Right lobe of liver (tissue), 4 donors: ENCODE results near the gene NUBP2.

Experiments used
- POLR2A ChIP-seq: fragments of 450-650 bp; IDR thresholded peaks from one replicate; pipeline ENCODE4 v1.6.1; 2017; ENCODE audit warnings: antibody characterized with exemption, mild to moderate bottlenecking
- TF ChIP-seq, protein P1 (sequence below), 4 donors: fragments of 200-600 bp in 3 of 4; fragments of 450-650 bp in 1 of 4; IDR thresholded peaks; one replicate each; pipeline versions ENCODE4 v1.5.1 to v1.8.0; 2016 to 2022; ENCODE audit warnings: antibody characterized with exemption in 4 of 4, mild to moderate bottlenecking in 2 of 4
- donor health status: DM: no; HTN: no; CAD: no.
- donor health status: DM: no; HTN: no; CAD: no.
- donor health status: DM: no; HTN: yes; CAD: no.

DNA sequence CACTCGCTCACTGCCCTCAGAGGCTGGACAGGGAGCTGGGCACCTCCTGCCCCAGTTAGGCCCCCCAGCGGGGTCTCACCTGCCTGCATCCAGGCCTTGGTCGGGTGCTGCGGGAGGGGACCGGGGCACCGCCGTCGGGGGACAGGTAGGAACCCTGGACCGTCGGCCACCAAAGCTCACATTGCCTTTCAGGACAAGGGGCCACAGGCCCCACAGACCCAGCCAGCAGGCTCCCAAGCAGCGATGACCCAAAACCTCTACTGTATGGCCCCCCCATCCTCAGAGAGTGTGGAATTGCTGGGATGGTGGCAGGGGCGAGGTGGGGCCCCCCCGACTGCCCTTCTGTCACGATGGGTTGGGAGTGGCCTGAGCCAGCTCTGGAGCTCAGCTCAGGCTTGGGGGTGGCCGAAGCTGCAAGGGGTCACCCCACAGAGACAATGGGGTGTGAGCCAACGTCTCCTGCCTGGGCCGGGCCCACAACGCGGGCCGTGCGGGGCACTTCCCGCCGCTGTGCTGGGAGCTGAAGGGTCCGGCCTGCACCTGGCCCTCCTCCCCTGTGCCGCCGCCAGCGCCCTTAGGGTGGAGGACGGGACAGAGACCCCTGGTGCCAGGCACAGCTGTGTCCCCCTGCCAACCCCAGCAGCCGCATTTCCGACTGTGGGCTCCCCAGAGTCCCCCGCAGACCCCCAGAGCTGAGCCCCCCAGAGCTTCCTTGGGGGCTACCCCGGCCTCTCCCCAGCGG lies 10.2 kb downstream of the NUBP2 start:
- TF ChIP-seq, protein P1, sequence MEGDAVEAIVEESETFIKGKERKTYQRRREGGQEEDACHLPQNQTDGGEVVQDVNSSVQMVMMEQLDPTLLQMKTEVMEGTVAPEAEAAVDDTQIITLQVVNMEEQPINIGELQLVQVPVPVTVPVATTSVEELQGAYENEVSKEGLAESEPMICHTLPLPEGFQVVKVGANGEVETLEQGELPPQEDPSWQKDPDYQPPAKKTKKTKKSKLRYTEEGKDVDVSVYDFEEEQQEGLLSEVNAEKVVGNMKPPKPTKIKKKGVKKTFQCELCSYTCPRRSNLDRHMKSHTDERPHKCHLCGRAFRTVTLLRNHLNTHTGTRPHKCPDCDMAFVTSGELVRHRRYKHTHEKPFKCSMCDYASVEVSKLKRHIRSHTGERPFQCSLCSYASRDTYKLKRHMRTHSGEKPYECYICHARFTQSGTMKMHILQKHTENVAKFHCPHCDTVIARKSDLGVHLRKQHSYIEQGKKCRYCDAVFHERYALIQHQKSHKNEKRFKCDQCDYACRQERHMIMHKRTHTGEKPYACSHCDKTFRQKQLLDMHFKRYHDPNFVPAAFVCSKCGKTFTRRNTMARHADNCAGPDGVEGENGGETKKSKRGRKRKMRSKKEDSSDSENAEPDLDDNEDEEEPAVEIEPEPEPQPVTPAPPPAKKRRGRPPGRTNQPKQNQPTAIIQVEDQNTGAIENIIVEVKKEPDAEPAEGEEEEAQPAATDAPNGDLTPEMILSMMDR (IDR thresholded peaks at IDR 0.05): no peak
- no peak for TF ChIP-seq POLR2A
